GM23338 (cell line): ENCODE results near the gene BUB1B. TPM values are rescaled to one million over a fixed set of nuclear protein-coding genes. Genes with fewer than 3 reads are reported as not detected.

ENCODE experiments used
- ATAC-seq: fragments of 200-7000 bp; cut with Tn5 transposase; 3 replicates; pipeline ENCODE4 v1.9.1; 2020
- DNase-seq: peaks from one replicate; pipeline ENCODE4 v3.0.0-alpha.2; 2015; ENCODE audit warnings: low spot score
- H2AFZ ChIP-seq: fragments of 200-600 bp; sonication (generic); 2 replicates; pipeline ENCODE4 v1.8.0; 2016; ENCODE audit warnings: antibody characterized with exemption, mild to moderate bottlenecking, moderate library complexity
- H3F3A ChIP-seq: fragments of 200-600 bp; sonication (generic); replicated peaks from 2 replicates; pipeline ENCODE4 v1.8.0; 2017; ENCODE audit warnings: antibody characterized with exemption, mixed run types, low read depth
- H3K27ac ChIP-seq: fragments of 200-600 bp; sonication (generic); 2 replicates; pipeline ENCODE4 v1.6.1; 2016; ENCODE audit warnings: low read depth
- H3K27me3 ChIP-seq: fragments of 200-600 bp; sonication (generic); 2 replicates; pipeline ENCODE4 v1.8.0; 2016; ENCODE audit warnings: mild to moderate bottlenecking, mixed run types, moderate library complexity; ENCODE audit not compliant: insufficient read depth
- H3K36me3 ChIP-seq: fragments of 200-600 bp; sonication (generic); 2 replicates; pipeline ENCODE4 v1.8.0; 2016; ENCODE audit warnings: mild to moderate bottlenecking; ENCODE audit not compliant: insufficient read depth
- H3K4me1 ChIP-seq: fragments of 200-600 bp; sonication (generic); 2 replicates; pipeline ENCODE4 v1.8.0; 2016; ENCODE audit warnings: mild to moderate bottlenecking, moderate library complexity; ENCODE audit not compliant: insufficient read depth
- H3K4me2 ChIP-seq: fragments of 200-600 bp; sonication (generic); 2 replicates; pipeline ENCODE4 v1.7.1; 2017; ENCODE audit warnings: mixed run types
- H3K4me3 ChIP-seq: fragments of 200-600 bp; sonication (generic); 2 replicates; pipeline ENCODE4 v1.6.1; 2016; ENCODE audit warnings: mixed run types
- H3K79me2 ChIP-seq: fragments of 200-600 bp; sonication (generic); replicated peaks from 2 replicates; pipeline ENCODE4 v1.8.0; 2017; ENCODE audit warnings: mild to moderate bottlenecking; ENCODE audit not compliant: insufficient read depth
- H3K9me2 ChIP-seq: fragments of 200-600 bp; sonication (generic); 2 replicates; pipeline ENCODE4 v1.8.0; 2017; ENCODE audit not compliant: insufficient read depth
- H4K20me1 ChIP-seq: fragments of 200-600 bp; sonication (generic); replicated peaks from 2 replicates; pipeline ENCODE4 v1.8.0; 2017; ENCODE audit warnings: mild to moderate bottlenecking; ENCODE audit not compliant: insufficient read depth
- H3K27ac Mint-ChIP-seq: 2 replicates; pipeline ENCODE4 v1.8.0; 2020; ENCODE audit warnings: inconsistent platforms, mild to moderate bottlenecking, moderate library complexity, mixed read lengths
- H3K27me3 Mint-ChIP-seq: 3 replicates; pipeline ENCODE4 v1.8.0; 2022; ENCODE audit warnings: low read depth, mild to moderate bottlenecking, moderate library complexity, mixed read lengths, inconsistent platforms; ENCODE audit not compliant: insufficient read depth, poor library complexity
- H3K36me3 Mint-ChIP-seq: 3 replicates; pipeline ENCODE4 v1.8.0; 2021; ENCODE audit warnings: low read depth, mild to moderate bottlenecking, inconsistent platforms, moderate library complexity, mixed read lengths
- H3K4me1 Mint-ChIP-seq: 3 replicates; pipeline ENCODE4 v1.8.0; 2020; ENCODE audit warnings: mild to moderate bottlenecking, inconsistent platforms, mixed read lengths
- H3K4me3 Mint-ChIP-seq: 3 replicates; pipeline ENCODE4 v1.8.0; 2021; ENCODE audit warnings: moderate library complexity, mild to moderate bottlenecking, inconsistent platforms, mixed read lengths
- H3K9me3 Mint-ChIP-seq: 3 replicates; pipeline ENCODE4 v1.8.0; 2020; ENCODE audit warnings: moderate library complexity, mild to moderate bottlenecking, inconsistent platforms, mixed read lengths
- EZH2 ChIP-seq: fragments of 200-600 bp; sonication (generic); IDR thresholded peaks from one replicate; pipeline ENCODE4 v1.8.0; 2017; ENCODE audit warnings: antibody characterized with exemption, mild to moderate bottlenecking, low read depth; ENCODE audit not compliant: unreplicated experiment
- JUNB ChIP-seq: IDR thresholded peaks from one replicate; pipeline ENCODE4 v1.6.1; 2016; ENCODE audit warnings: antibody characterized with exemption; ENCODE audit not compliant: unreplicated experiment
- NANOG ChIP-seq: IDR thresholded peaks from 2 replicates; pipeline ENCODE4 v1.6.1; 2016; ENCODE audit warnings: antibody characterized with exemption, borderline replicate concordance
- POLR2AphosphoS5 ChIP-seq: IDR thresholded peaks from 2 replicates; pipeline ENCODE4 v1.6.1; 2016; ENCODE audit warnings: antibody characterized with exemption, low read depth
- STAT1 ChIP-seq: IDR thresholded peaks from one replicate; pipeline ENCODE4 v1.6.1; 2016; ENCODE audit warnings: antibody characterized with exemption; ENCODE audit not compliant: unreplicated experiment
- ZNF114 ChIP-seq: fragments of 250-450 bp; sonication (Bioruptor Pico); IDR thresholded peaks from 2 replicates; pipeline ENCODE4 v1.5.0; 2020; ENCODE audit warnings: mild to moderate bottlenecking, moderate library complexity
- ZNF331 ChIP-seq: fragments of 250-450 bp; sonication (Bioruptor Pico); IDR thresholded peaks from 2 replicates; pipeline ENCODE4 v1.5.0; 2020; ENCODE audit warnings: low read depth, mild to moderate bottlenecking, moderate library complexity
- polyA plus RNA-seq: library from polyadenylated mRNA; unstranded; fragments of >200 nt; fragmentation: Nextera tagmentation; extraction: Ambion mirVana; gene quantifications from 2 replicates; pipeline ENCODE4 v1.2.1, GENCODE V29; 2016
- total RNA-seq: library from RNA; depleted of rRNA; stranded (reverse); fragments of >200 nt; shearing (Covaris generic); gene quantifications from 2 replicates; pipeline ENCODE4 v1.2.3, GENCODE V29; 2014
- TF ChIP-seq, protein P1 (sequence below), 2 experiments: fragments of 200-600 bp in 1 of 2; sonication (generic) in 1 of 2; conservative IDR thresholded peaks; 2 replicates each; pipeline versions ENCODE4 v1.5.1 to v1.6.1; 2016 to 2017; ENCODE audit warnings: antibody characterized with exemption in 2 of 2, low read depth in 2 of 2, mild to moderate bottlenecking in 2 of 2, moderate library complexity in 1 of 2
- TF ChIP-seq, protein P2 (sequence below): IDR thresholded peaks from 2 replicates; pipeline ENCODE4 v1.6.1; 2016; ENCODE audit warnings: antibody characterized with exemption
- TF ChIP-seq, protein P3 (sequence below): IDR thresholded peaks from one replicate; pipeline ENCODE4 v1.6.1; 2018; ENCODE audit warnings: antibody characterized with exemption; ENCODE audit not compliant: unreplicated experiment

The BUB1B gene
- total and polyA plus RNA-seq, 2 experiments from 2014 or later: 77.7 to 160 TPM

DNA sequence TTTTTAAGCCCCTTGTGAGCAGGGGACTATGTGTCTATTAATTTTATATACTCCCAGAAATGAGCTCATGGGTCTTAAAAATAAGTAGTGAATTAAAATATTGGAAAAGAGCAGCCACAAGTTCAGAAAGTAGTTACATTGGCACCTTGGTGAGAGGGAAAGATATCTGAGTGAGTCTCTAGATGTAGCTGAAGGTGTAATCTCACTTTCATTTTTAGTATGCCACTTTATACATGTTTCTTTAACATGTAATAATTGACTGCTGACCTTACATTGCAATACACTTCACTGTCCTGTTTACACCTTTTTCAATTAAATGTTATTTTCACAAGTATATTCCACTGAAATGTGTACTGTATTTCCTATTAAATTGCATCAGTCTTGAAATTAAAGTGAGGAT is 65.9 kb downstream of the BUB1B start:
- H3K27ac ChIP-seq: no peak overlapping the region
- no peaks in the 10 kb centered on the region for H3K9me2 ChIP-seq
- H3K36me3 ChIP-seq: peaks cover 18% of the 10 kb centered on the region
- peaks cover 4% of the 10 kb centered on the region; the same call in 1 of the 2 replicates for H4K20me1 ChIP-seq
- H3K4me1 Mint-ChIP-seq: no peaks in the 10 kb centered on the region
- H3K27me3 Mint-ChIP-seq: no peaks in the 10 kb centered on the region
- H2AFZ ChIP-seq: no peak overlapping the region
- peaks cover 40% of the 10 kb centered on the region for H3K36me3 Mint-ChIP-seq
- 0 out of 2 replicates have a peak, but pooled peaks cover 3% of the 10 kb centered on the region for H3K79me2 ChIP-seq
- H3K9me3 Mint-ChIP-seq: no peaks in the 10 kb centered on the region
- no peak overlapping the region for H3K4me2 ChIP-seq
- H3F3A ChIP-seq: peaks cover 19% of the 10 kb centered on the region; the same call in 1 of the 2 replicates
- H3K27ac Mint-ChIP-seq: no peak overlapping the region
- TF ChIP-seq STAT1: no peak
- TF ChIP-seq, protein P1, sequence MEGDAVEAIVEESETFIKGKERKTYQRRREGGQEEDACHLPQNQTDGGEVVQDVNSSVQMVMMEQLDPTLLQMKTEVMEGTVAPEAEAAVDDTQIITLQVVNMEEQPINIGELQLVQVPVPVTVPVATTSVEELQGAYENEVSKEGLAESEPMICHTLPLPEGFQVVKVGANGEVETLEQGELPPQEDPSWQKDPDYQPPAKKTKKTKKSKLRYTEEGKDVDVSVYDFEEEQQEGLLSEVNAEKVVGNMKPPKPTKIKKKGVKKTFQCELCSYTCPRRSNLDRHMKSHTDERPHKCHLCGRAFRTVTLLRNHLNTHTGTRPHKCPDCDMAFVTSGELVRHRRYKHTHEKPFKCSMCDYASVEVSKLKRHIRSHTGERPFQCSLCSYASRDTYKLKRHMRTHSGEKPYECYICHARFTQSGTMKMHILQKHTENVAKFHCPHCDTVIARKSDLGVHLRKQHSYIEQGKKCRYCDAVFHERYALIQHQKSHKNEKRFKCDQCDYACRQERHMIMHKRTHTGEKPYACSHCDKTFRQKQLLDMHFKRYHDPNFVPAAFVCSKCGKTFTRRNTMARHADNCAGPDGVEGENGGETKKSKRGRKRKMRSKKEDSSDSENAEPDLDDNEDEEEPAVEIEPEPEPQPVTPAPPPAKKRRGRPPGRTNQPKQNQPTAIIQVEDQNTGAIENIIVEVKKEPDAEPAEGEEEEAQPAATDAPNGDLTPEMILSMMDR (conservative IDR thresholded peaks at IDR 0.05; ENCODE audit: low read depth in 2 of 2): no peak
- TF ChIP-seq EZH2: no peak
- TF ChIP-seq ZNF331 (CRISPR knock-in tag): no peak
- TF ChIP-seq JUNB: no peak
- TF ChIP-seq NANOG: no peak
- TF ChIP-seq, protein P2, sequence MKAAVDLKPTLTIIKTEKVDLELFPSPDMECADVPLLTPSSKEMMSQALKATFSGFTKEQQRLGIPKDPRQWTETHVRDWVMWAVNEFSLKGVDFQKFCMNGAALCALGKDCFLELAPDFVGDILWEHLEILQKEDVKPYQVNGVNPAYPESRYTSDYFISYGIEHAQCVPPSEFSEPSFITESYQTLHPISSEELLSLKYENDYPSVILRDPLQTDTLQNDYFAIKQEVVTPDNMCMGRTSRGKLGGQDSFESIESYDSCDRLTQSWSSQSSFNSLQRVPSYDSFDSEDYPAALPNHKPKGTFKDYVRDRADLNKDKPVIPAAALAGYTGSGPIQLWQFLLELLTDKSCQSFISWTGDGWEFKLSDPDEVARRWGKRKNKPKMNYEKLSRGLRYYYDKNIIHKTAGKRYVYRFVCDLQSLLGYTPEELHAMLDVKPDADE: no peak
- TF ChIP-seq, protein P3, sequence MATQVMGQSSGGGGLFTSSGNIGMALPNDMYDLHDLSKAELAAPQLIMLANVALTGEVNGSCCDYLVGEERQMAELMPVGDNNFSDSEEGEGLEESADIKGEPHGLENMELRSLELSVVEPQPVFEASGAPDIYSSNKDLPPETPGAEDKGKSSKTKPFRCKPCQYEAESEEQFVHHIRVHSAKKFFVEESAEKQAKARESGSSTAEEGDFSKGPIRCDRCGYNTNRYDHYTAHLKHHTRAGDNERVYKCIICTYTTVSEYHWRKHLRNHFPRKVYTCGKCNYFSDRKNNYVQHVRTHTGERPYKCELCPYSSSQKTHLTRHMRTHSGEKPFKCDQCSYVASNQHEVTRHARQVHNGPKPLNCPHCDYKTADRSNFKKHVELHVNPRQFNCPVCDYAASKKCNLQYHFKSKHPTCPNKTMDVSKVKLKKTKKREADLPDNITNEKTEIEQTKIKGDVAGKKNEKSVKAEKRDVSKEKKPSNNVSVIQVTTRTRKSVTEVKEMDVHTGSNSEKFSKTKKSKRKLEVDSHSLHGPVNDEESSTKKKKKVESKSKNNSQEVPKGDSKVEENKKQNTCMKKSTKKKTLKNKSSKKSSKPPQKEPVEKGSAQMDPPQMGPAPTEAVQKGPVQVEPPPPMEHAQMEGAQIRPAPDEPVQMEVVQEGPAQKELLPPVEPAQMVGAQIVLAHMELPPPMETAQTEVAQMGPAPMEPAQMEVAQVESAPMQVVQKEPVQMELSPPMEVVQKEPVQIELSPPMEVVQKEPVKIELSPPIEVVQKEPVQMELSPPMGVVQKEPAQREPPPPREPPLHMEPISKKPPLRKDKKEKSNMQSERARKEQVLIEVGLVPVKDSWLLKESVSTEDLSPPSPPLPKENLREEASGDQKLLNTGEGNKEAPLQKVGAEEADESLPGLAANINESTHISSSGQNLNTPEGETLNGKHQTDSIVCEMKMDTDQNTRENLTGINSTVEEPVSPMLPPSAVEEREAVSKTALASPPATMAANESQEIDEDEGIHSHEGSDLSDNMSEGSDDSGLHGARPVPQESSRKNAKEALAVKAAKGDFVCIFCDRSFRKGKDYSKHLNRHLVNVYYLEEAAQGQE: no peak
- TF ChIP-seq ZNF114 (CRISPR knock-in tag): no peak
- TF ChIP-seq POLR2AphosphoS5: no peak
- no peaks in the 10 kb centered on the region for H3K4me1 ChIP-seq
- H3K27me3 ChIP-seq: no peaks in the 10 kb centered on the region
- DNase-seq (no peak), ATAC-seq (no peak)
- H3K4me3 Mint-ChIP-seq: no peak overlapping the region
- H3K4me3 ChIP-seq: no peak overlapping the region
